Skin epidermis (tissue), 12 donors: ENCODE data around the gene RNF14.

Experiments used
- H3K27ac ChIP-seq, 21 experiments: fragments of 200-600 bp; sonication (generic) in 11 of 21; one replicate each; pipeline ENCODE4 v1.5.0; 2020; ENCODE audit warnings: mild to moderate bottlenecking in 3 of 21, inconsistent platforms in 2 of 21, moderate library complexity in 2 of 21
- H3K4me3 ChIP-seq, 7 experiments: fragments of 200-600 bp; sonication (generic) in 2 of 7; one replicate each; pipeline ENCODE4 v1.5.0; 2020; ENCODE audit warnings: inconsistent platforms in 2 of 7, mild to moderate bottlenecking in 2 of 7, moderate library complexity in 1 of 7

Gene RNF14

GRCh38 chr5:141945511-141946051 lies 23.3 kb upstream of the RNF14 start:
- no peak overlapping the region for H3K4me3 ChIP-seq
- H3K27ac ChIP-seq = peak overlapping the region in 3 of 21 experiments; percentile 4 to 22 (median 6)

GRCh38 chr5:141947316-141947715 lies 21.6 kb upstream of the RNF14 start:
- H3K4me3 ChIP-seq = no peak overlapping the region
- no peak overlapping the region for H3K27ac ChIP-seq

GRCh38 chr5:141948812-141949211 lies 20.1 kb upstream of the RNF14 start:
- H3K27ac ChIP-seq = no peak overlapping the region
- no peak overlapping the region for H3K4me3 ChIP-seq

- Histone ChIP-seq H3K4me3 (no peak overlapping the region), H3K27ac (no peak overlapping the region)
Measured at GRCh38 chr5:141949511-141949910, 19.4 kb upstream of the RNF14 start.

GRCh38 chr5:141950207-141951005 lies 18.5 kb upstream of the RNF14 start:
- no peak overlapping the region for H3K4me3 ChIP-seq
- H3K27ac ChIP-seq = peak overlapping the region in 1 of 21 experiments; percentile 16

GRCh38 chr5:141951332-141951781 lies 17.5 kb upstream of the RNF14 start:
- Histone ChIP-seq H3K4me3 (no peak overlapping the region), H3K27ac (peak overlapping the region in 1 of 21 experiments; percentile 19)

GRCh38 chr5:141952020-141952419 lies 16.9 kb upstream of the RNF14 start:
- Histone ChIP-seq H3K4me3 (no peak overlapping the region), H3K27ac (peak overlapping the region in 1 of 21 experiments; percentile 19)

GRCh38 chr5:141954194-141954593 lies 14.7 kb upstream of the RNF14 start:
- H3K27ac ChIP-seq = peak overlapping the region in 2 of 21 experiments; percentile 16 to 49
- H3K4me3 ChIP-seq = no peak overlapping the region

GRCh38 chr5:141957367-141957996 lies 11.4 kb upstream of the RNF14 start:
- H3K4me3 ChIP-seq = peak overlapping the region in 1 of 7 experiments; percentile 2
- H3K27ac ChIP-seq = peak overlapping the region in 9 of 21 experiments; percentile 4 to 58 (median 16)

GRCh38 chr5:141958113-141958512 lies 10.8 kb upstream of the RNF14 start, which contains the start of gene PCDH12:
Gene PCDH12, minus strand, starts transcription at chr5:141958202. Its CDS starts 351 bp downstream, at chr5:141957851.
- H3K4me3 ChIP-seq = peak within 1 kb of the TSS in 1 of 7 experiments; percentile 2
- peak within 1 kb of the TSS in 11 of 21 experiments; percentile 4 to 58 (median 30) for H3K27ac ChIP-seq

- Histone ChIP-seq H3K27ac (peak overlapping the region in 8 of 21 experiments; percentile 15 to 58 (median 32)), H3K4me3 (no peak overlapping the region)
Measured at GRCh38 chr5:141958546-141959172, 10.2 kb upstream of the RNF14 start.

GRCh38 chr5:141960018-141960417 lies 8.9 kb upstream of the RNF14 start:
- Histone ChIP-seq H3K27ac (peak overlapping the region in 2 of 21 experiments; percentile 12 to 64), H3K4me3 (no peak overlapping the region)

- Histone ChIP-seq H3K27ac (peak overlapping the region in 7 of 21 experiments; percentile 17 to 64 (median 39)), H3K4me3 (no peak overlapping the region)
Measured at GRCh38 chr5:141960449-141961323, 8.2 kb upstream of the RNF14 start.

- peak overlapping the region in 5 of 21 experiments; percentile 28 to 64 (median 53) for H3K27ac ChIP-seq
- no peak overlapping the region for H3K4me3 ChIP-seq
Measured at GRCh38 chr5:141961466-141961865, 7.4 kb upstream of the RNF14 start.

- Histone ChIP-seq H3K27ac (no peak overlapping the region), H3K4me3 (no peak overlapping the region)
Measured at GRCh38 chr5:141963701-141964100, 5.2 kb upstream of the RNF14 start.

GRCh38 chr5:141965071-141965470 lies 3.8 kb upstream of the RNF14 start:
- no peak overlapping the region for H3K27ac ChIP-seq

GRCh38 chr5:141966275-141966962 lies 2.5 kb upstream of the RNF14 start:
- no peak overlapping the region for H3K4me3 ChIP-seq

More at GRCh38 chr5:141965071-141965470, 3.8 kb upstream of the RNF14 start:
- H3K4me3 ChIP-seq = no peak overlapping the region

GRCh38 chr5:141966963-141967333 lies 2.0 kb upstream of the RNF14 start:
- no peak overlapping the region for H3K27ac ChIP-seq
- no peak overlapping the region for H3K4me3 ChIP-seq

More at GRCh38 chr5:141966275-141966962, 2.5 kb upstream of the RNF14 start:
- no peak overlapping the region for H3K27ac ChIP-seq
